ENCODE data around the gene SLC12A8.

Gene SLC12A8

DNA sequence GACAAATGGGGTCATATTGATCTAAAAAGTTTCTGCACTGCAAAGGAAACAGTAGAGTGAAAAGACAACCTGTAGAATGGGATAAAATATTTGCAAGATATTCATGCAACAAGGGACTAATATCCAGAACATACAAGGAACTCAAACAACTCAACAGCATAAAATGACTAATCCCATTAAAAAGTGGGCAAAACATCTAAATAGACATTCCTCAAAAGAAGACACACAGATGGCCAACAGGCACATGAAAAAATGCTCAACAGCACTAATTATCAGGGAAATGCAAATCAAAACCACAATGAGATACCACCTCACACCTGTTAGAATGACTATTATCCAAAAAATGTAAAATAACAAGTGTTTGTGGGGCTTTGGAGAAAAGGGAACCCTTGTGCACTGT, 8.8 kb downstream of the SLC12A8 start:
- Histone ChIP-seq H3K9me3 (ENCODE audit: control insufficient read depth in 5 of 5, low read length in 5 of 5) (no peaks in the 10 kb centered on the region), H3K27ac (ENCODE audit: low read depth, low read length) (no peak overlapping the region), H3K36me3 (ENCODE audit: control insufficient read depth in 5 of 5, insufficient read depth in 5 of 5, low read length in 5 of 5) (no peaks in the 10 kb centered on the region), H3K9ac (ENCODE audit: low read length in 5 of 5) (no peak overlapping the region), H3K27me3 (ENCODE audit: control insufficient read depth in 5 of 5, insufficient read depth in 4 of 5, low read length in 5 of 5) (no peaks in the 10 kb centered on the region), H3K4me3 (ENCODE audit: low read depth in 1 of 5, low read length in 5 of 5) (no peak overlapping the region), H3K4me1 (ENCODE audit: control insufficient read depth in 5 of 5, insufficient read depth in 5 of 5, low read length in 5 of 5) (no peaks in the 10 kb centered on the region)

GRCh38 chr3:125202197-125202596, 10.4 kb downstream of the SLC12A8 start:
- H3K36me3 ChIP-seq (ENCODE audit: control insufficient read depth in 5 of 5, insufficient read depth in 5 of 5, low read length in 5 of 5), result no peaks in the 10 kb centered on the region
- no peak overlapping the region for H3K9ac ChIP-seq (ENCODE audit: low read length in 5 of 5)
- H3K9me3 ChIP-seq (ENCODE audit: control insufficient read depth in 5 of 5, low read length in 5 of 5), result no peaks in the 10 kb centered on the region
- no peaks in the 10 kb centered on the region for H3K4me1 ChIP-seq (ENCODE audit: control insufficient read depth in 5 of 5, insufficient read depth in 5 of 5, low read length in 5 of 5)
- no peak overlapping the region for H3K4me3 ChIP-seq (ENCODE audit: low read depth in 1 of 5, low read length in 5 of 5)
- H3K27ac ChIP-seq (ENCODE audit: low read depth, low read length), result no peak overlapping the region
- H3K27me3 ChIP-seq (ENCODE audit: control insufficient read depth in 5 of 5, insufficient read depth in 4 of 5, low read length in 5 of 5), result no peaks in the 10 kb centered on the region

GRCh38 chr3:125200731-125201139, 11.8 kb downstream of the SLC12A8 start:
- Histone ChIP-seq H3K36me3 (ENCODE audit: control insufficient read depth in 5 of 5, insufficient read depth in 5 of 5, low read length in 5 of 5) (no peaks in the 10 kb centered on the region), H3K27me3 (ENCODE audit: control insufficient read depth in 5 of 5, insufficient read depth in 4 of 5, low read length in 5 of 5) (no peaks in the 10 kb centered on the region), H3K9me3 (ENCODE audit: control insufficient read depth in 5 of 5, low read length in 5 of 5) (no peaks in the 10 kb centered on the region), H3K9ac (ENCODE audit: low read length in 5 of 5) (no peak overlapping the region), H3K4me1 (ENCODE audit: control insufficient read depth in 5 of 5, insufficient read depth in 5 of 5, low read length in 5 of 5) (no peaks in the 10 kb centered on the region), H3K27ac (ENCODE audit: low read depth, low read length) (no peak overlapping the region), H3K4me3 (ENCODE audit: low read depth in 1 of 5, low read length in 5 of 5) (no peak overlapping the region)

DNA sequence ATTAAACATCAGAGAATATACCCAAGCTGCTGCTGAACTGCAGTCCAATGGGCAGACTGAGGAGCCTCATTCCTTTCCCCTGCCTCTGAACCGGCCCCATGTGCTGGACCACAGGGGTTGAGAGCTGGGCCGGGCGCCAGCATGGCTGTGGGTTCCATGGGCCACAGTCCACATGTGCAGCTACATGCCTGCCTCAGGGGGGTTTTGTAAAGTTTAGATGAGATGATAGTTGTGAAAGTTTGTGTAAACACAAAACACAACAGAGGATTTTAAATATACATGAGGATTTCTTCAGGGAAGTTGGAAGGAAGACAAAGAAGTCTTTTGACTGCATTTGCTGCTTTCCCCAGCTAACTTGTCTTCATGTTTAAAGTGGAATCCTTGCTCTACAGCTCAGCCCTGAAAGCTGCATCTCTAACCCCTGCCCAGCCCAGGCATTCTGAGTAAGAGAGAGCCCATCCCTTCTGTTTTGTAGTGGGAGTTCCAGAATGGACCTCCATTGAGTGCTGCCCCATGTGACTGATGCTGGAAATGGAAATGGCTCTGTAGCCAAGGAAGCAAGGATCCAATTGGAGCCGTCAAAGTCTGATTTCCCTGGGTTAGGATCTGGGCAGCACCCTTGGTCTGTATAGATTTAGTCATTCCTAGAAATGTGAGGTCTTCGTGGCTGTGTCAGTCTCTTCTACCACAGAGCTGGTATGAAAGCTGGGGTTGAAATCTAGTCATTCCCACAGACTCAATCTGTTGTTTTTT, 17.5 kb downstream of the SLC12A8 start:
- H3K9me3 ChIP-seq (ENCODE audit: control insufficient read depth in 5 of 5, low read length in 5 of 5), result no peaks in the 10 kb centered on the region
- peaks cover 0 to 3% (median 0%) of the 10 kb centered on the region in 5 donors for H3K27me3 ChIP-seq (ENCODE audit: control insufficient read depth in 5 of 5, insufficient read depth in 4 of 5, low read length in 5 of 5)
- H3K4me1 ChIP-seq (ENCODE audit: control insufficient read depth in 5 of 5, insufficient read depth in 5 of 5, low read length in 5 of 5), result no peaks in the 10 kb centered on the region
- H3K4me3 ChIP-seq (ENCODE audit: low read depth in 1 of 5, low read length in 5 of 5), result no peak overlapping the region
- H3K27ac ChIP-seq (ENCODE audit: low read depth, low read length), result no peak overlapping the region
- H3K9ac ChIP-seq (ENCODE audit: low read length in 5 of 5), result no peak overlapping the region
- H3K36me3 ChIP-seq (ENCODE audit: control insufficient read depth in 5 of 5, insufficient read depth in 5 of 5, low read length in 5 of 5), result no peaks in the 10 kb centered on the region

GRCh38 chr3:125194061-125194848, 18.3 kb downstream of the SLC12A8 start:
- no peaks in the 10 kb centered on the region for H3K9me3 ChIP-seq (ENCODE audit: control insufficient read depth in 5 of 5, low read length in 5 of 5)
- no peak overlapping the region for H3K4me3 ChIP-seq (ENCODE audit: low read depth in 1 of 5, low read length in 5 of 5)
- H3K27me3 ChIP-seq (ENCODE audit: control insufficient read depth in 5 of 5, insufficient read depth in 4 of 5, low read length in 5 of 5), result peaks cover 0 to 3% (median 0%) of the 10 kb centered on the region in 5 donors
- H3K27ac ChIP-seq (ENCODE audit: low read depth, low read length), result no peak overlapping the region
- H3K4me1 ChIP-seq (ENCODE audit: control insufficient read depth in 5 of 5, insufficient read depth in 5 of 5, low read length in 5 of 5), result no peaks in the 10 kb centered on the region
- no peaks in the 10 kb centered on the region for H3K36me3 ChIP-seq (ENCODE audit: control insufficient read depth in 5 of 5, insufficient read depth in 5 of 5, low read length in 5 of 5)
- H3K9ac ChIP-seq (ENCODE audit: low read length in 5 of 5), result no peak overlapping the region

GRCh38 chr3:125192190-125193035, 20.1 kb downstream of the SLC12A8 start:
- no peaks in the 10 kb centered on the region for H3K9me3 ChIP-seq (ENCODE audit: control insufficient read depth in 5 of 5, low read length in 5 of 5)
- no peaks in the 10 kb centered on the region for H3K4me1 ChIP-seq (ENCODE audit: control insufficient read depth in 5 of 5, insufficient read depth in 5 of 5, low read length in 5 of 5)
- H3K36me3 ChIP-seq (ENCODE audit: control insufficient read depth in 5 of 5, insufficient read depth in 5 of 5, low read length in 5 of 5), result no peaks in the 10 kb centered on the region
- H3K4me3 ChIP-seq (ENCODE audit: low read depth in 1 of 5, low read length in 5 of 5), result no peak overlapping the region
- H3K27me3 ChIP-seq (ENCODE audit: control insufficient read depth in 5 of 5, insufficient read depth in 4 of 5, low read length in 5 of 5), result peaks cover 0 to 3% (median 0%) of the 10 kb centered on the region in 5 donors
- no peak overlapping the region for H3K9ac ChIP-seq (ENCODE audit: low read length in 5 of 5)
- no peak overlapping the region for H3K27ac ChIP-seq (ENCODE audit: low read depth, low read length)

DNA sequence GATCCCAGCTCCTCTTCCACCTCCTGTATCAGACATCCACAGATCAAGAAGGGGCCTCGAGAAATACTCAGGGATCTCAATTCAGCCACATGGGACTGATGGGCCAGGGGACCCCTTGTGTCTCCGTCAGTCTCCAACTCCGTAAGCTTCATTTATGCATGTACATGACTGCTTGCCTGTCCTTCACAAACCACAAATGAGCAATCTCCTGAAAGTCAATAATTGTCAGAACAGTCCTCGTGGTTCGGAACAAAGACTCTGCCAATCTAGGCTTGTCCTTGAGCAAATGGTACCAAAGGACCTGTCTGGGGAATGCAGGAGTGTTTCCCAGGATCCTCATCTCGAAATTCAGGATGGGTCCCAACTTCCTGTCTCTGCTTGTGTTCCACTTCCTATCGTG, 20.8 kb downstream of the SLC12A8 start:
- Histone ChIP-seq H3K9ac (ENCODE audit: low read length in 5 of 5) (no peak overlapping the region), H3K27ac (ENCODE audit: low read depth, low read length) (no peak overlapping the region), H3K27me3 (ENCODE audit: control insufficient read depth in 5 of 5, insufficient read depth in 4 of 5, low read length in 5 of 5) (peaks cover 0 to 3% (median 0%) of the 10 kb centered on the region in 5 donors), H3K4me3 (ENCODE audit: low read depth in 1 of 5, low read length in 5 of 5) (no peak overlapping the region), H3K36me3 (ENCODE audit: control insufficient read depth in 5 of 5, insufficient read depth in 5 of 5, low read length in 5 of 5) (no peaks in the 10 kb centered on the region), H3K9me3 (ENCODE audit: control insufficient read depth in 5 of 5, low read length in 5 of 5) (no peaks in the 10 kb centered on the region), H3K4me1 (ENCODE audit: control insufficient read depth in 5 of 5, insufficient read depth in 5 of 5, low read length in 5 of 5) (no peaks in the 10 kb centered on the region)

DNA sequence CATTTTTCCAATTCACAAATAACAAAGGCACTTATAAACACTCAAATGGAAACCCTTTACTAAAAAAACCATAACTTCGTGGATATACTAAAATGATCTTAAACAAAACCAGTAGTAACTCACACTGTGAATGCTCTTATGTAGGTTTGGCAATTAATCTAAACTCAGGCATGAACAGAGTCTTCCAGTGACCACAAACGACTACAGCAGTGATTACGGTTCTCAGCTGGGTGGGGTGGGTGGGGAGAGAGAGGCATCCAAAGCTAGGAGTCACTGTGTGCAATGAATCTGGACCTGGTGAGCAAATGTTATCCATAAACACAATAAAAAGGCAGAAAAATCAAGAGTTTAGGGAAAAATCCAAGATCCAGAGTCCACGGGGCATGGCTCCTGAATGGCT, 21.3 kb downstream of the SLC12A8 start:
- Histone ChIP-seq H3K27ac (ENCODE audit: low read depth, low read length) (no peak overlapping the region), H3K36me3 (ENCODE audit: control insufficient read depth in 5 of 5, insufficient read depth in 5 of 5, low read length in 5 of 5) (no peaks in the 10 kb centered on the region), H3K9ac (ENCODE audit: low read length in 5 of 5) (no peak overlapping the region), H3K4me3 (ENCODE audit: low read depth in 1 of 5, low read length in 5 of 5) (no peak overlapping the region), H3K4me1 (ENCODE audit: control insufficient read depth in 5 of 5, insufficient read depth in 5 of 5, low read length in 5 of 5) (peaks cover 0 to 2% (median 0%) of the 10 kb centered on the region in 5 donors), H3K27me3 (ENCODE audit: control insufficient read depth in 5 of 5, insufficient read depth in 4 of 5, low read length in 5 of 5) (peaks cover 0 to 3% (median 0%) of the 10 kb centered on the region in 5 donors), H3K9me3 (ENCODE audit: control insufficient read depth in 5 of 5, low read length in 5 of 5) (no peaks in the 10 kb centered on the region)

GRCh38 chr3:125190786-125191185, 21.8 kb downstream of the SLC12A8 start:
- no peaks in the 10 kb centered on the region for H3K36me3 ChIP-seq (ENCODE audit: control insufficient read depth in 5 of 5, insufficient read depth in 5 of 5, low read length in 5 of 5)

More at GRCh38 chr3:125190786-125191185, 21.8 kb downstream of the SLC12A8 start:
- Histone ChIP-seq H3K9me3 (ENCODE audit: control insufficient read depth in 5 of 5, low read length in 5 of 5) (no peaks in the 10 kb centered on the region), H3K4me3 (ENCODE audit: low read depth in 1 of 5, low read length in 5 of 5) (no peak overlapping the region), H3K9ac (ENCODE audit: low read length in 5 of 5) (no peak overlapping the region), H3K27me3 (ENCODE audit: control insufficient read depth in 5 of 5, insufficient read depth in 4 of 5, low read length in 5 of 5) (peaks cover 0 to 3% (median 0%) of the 10 kb centered on the region in 5 donors), H3K4me1 (ENCODE audit: control insufficient read depth in 5 of 5, insufficient read depth in 5 of 5, low read length in 5 of 5) (peaks cover 0 to 3% (median 0%) of the 10 kb centered on the region in 5 donors), H3K27ac (ENCODE audit: low read depth, low read length) (no peak overlapping the region)

Data from subcutaneous abdominal adipose tissue (tissue), 5 donors.